Neutrophil (primary cell): ENCODE data around the gene YTHDC1.

ENCODE experiments used
- H3K27ac ChIP-seq: fragments of 200-600 bp; sonication (generic); 2 replicates; pipeline ENCODE4 v1.5.1; 2016; ENCODE audit warnings: mild to moderate bottlenecking, moderate library complexity
- H3K27me3 ChIP-seq: fragments of 200-600 bp; sonication (generic); 2 replicates; pipeline ENCODE4 v1.6.0; 2016; ENCODE audit warnings: mild to moderate bottlenecking
- H3K36me3 ChIP-seq: fragments of 200-600 bp; sonication (generic); 2 replicates; pipeline ENCODE4 v1.5.1; 2017
- H3K4me1 ChIP-seq, 2 experiments: fragments of 200-600 bp in 1 of 2; sonication (generic) in 1 of 2; 1 replicate in 1 of 2; 2 replicates in 1 of 2; pipeline versions ENCODE4 v1.5.1 to v1.6.1; 2013 to 2016; ENCODE audit warnings: low read depth in 1 of 2, low read length in 1 of 2, mild to moderate bottlenecking in 1 of 2, moderate library complexity in 1 of 2; ENCODE audit not compliant: control insufficient read depth in 1 of 2, insufficient read depth in 1 of 2
- H3K4me3 ChIP-seq, 2 experiments: fragments of 200-600 bp in 1 of 2; sonication (generic) in 1 of 2; 1 replicate in 1 of 2; 2 replicates in 1 of 2; pipeline ENCODE4 v1.5.1; 2013 to 2016; ENCODE audit warnings: low read depth in 1 of 2, low read length in 1 of 2, mild to moderate bottlenecking in 1 of 2, moderate library complexity in 1 of 2
- H3K9me3 ChIP-seq: fragments of 200-600 bp; sonication (generic); 2 replicates; pipeline ENCODE4 v1.5.1; 2016
- CTCF ChIP-seq: fragments of 200-600 bp; sonication (generic); IDR thresholded peaks from 2 replicates; pipeline ENCODE4 v1.5.1; 2016; ENCODE audit warnings: antibody characterized with exemption

YTHDC1 gene

GRCh38 chr4:68366600-68366999 is 16.7 kb upstream of the YTHDC1 start:
- H3K9me3 ChIP-seq, result no peaks in the 10 kb centered on the region
- H3K4me1 ChIP-seq, result peaks cover 0 to 5% of the 10 kb centered on the region in 2 experiments
- H3K4me3 ChIP-seq, result no peak overlapping the region
- no peaks in the 10 kb centered on the region for H3K27me3 ChIP-seq
- no peaks in the 10 kb centered on the region for H3K36me3 ChIP-seq
- no peak for TF ChIP-seq CTCF
- no peak overlapping the region for H3K27ac ChIP-seq

GRCh38 chr4:68365068-68365467 is 15.2 kb upstream of the YTHDC1 start:
- H3K4me3 ChIP-seq, result no peak overlapping the region
- no peaks in the 10 kb centered on the region for H3K27me3 ChIP-seq
- no peaks in the 10 kb centered on the region for H3K9me3 ChIP-seq
- peaks cover 0 to 5% of the 10 kb centered on the region in 2 experiments for H3K4me1 ChIP-seq
- no peak for TF ChIP-seq CTCF
- H3K36me3 ChIP-seq, result no peaks in the 10 kb centered on the region
- no peak overlapping the region for H3K27ac ChIP-seq

GRCh38 chr4:68361146-68361589 is 11.3 kb upstream of the YTHDC1 start:
- TF ChIP-seq CTCF, result no peak
- Histone ChIP-seq H3K36me3 (no peaks in the 10 kb centered on the region), H3K27me3 (peaks cover 4% of the 10 kb centered on the region), H3K27ac (no peak overlapping the region), H3K4me3 (no peak overlapping the region), H3K4me1 (no peaks in the 10 kb centered on the region), H3K9me3 (no peaks in the 10 kb centered on the region)

GRCh38 chr4:68360231-68360968 is 10.5 kb upstream of the YTHDC1 start:
- H3K4me3 ChIP-seq, result no peak overlapping the region
- no peak overlapping the region for H3K27ac ChIP-seq
- no peak for TF ChIP-seq CTCF
- no peaks in the 10 kb centered on the region for H3K4me1 ChIP-seq
- H3K36me3 ChIP-seq, result no peaks in the 10 kb centered on the region
- H3K9me3 ChIP-seq, result no peaks in the 10 kb centered on the region
- peaks cover 12% of the 10 kb centered on the region for H3K27me3 ChIP-seq

- no peak overlapping the region for H3K27ac ChIP-seq
- H3K36me3 ChIP-seq, result no peaks in the 10 kb centered on the region
- H3K4me1 ChIP-seq, result no peaks in the 10 kb centered on the region
- H3K9me3 ChIP-seq, result no peaks in the 10 kb centered on the region
- no peak for TF ChIP-seq CTCF
- no peak overlapping the region for H3K4me3 ChIP-seq
- H3K27me3 ChIP-seq, result peaks cover 21% of the 10 kb centered on the region
These were observed 9.6 kb upstream of the YTHDC1 start for GRCh38 chr4:68359508-68359907.
